Effector CD4-positive, alpha-beta T cell (primary cell): Measurements from ENCODE around the gene LSAMP.
"Not testable (repeated sequence)": the region's sequence is repeated elsewhere in the genome, so short reads cannot be mapped to it uniquely, and the experiment has no call there.

Experiments
- DNase-seq: peaks from one replicate; pipeline ENCODE4 v3.0.0-alpha.2; 2020

Gene LSAMP

GRCh38 chr3:116233711-116234357, 211.5 kb downstream of the LSAMP start:
- DNase-seq = no peak

- DNase-seq = no peak
Measured at GRCh38 chr3:116230431-116231020, 214.8 kb downstream of the LSAMP start.

GRCh38 chr3:116226266-116226665, 219.0 kb downstream of the LSAMP start:
- no peak for DNase-seq

GRCh38 chr3:116216761-116217160, 228.5 kb downstream of the LSAMP start:
- no peak for DNase-seq

- DNase-seq = no peak
Measured at GRCh38 chr3:116211901-116212300, 233.4 kb downstream of the LSAMP start.

GRCh38 chr3:116208830-116209229, 236.5 kb downstream of the LSAMP start:
- not testable (repeated sequence) for DNase-seq

GRCh38 chr3:116200956-116201690, 244.2 kb downstream of the LSAMP start:
- no peak for DNase-seq

- DNase-seq = no peak
Measured at GRCh38 chr3:116199063-116199462, 246.2 kb downstream of the LSAMP start.

GRCh38 chr3:116198087-116198486, 247.2 kb downstream of the LSAMP start:
- no peak for DNase-seq

GRCh38 chr3:116192464-116192863, 252.8 kb downstream of the LSAMP start:
- no peak for DNase-seq

GRCh38 chr3:116191409-116191808, 253.9 kb downstream of the LSAMP start:
- no peak for DNase-seq

GRCh38 chr3:116190095-116190494, 255.2 kb downstream of the LSAMP start:
- no peak for DNase-seq

GRCh38 chr3:116188231-116188785, 257.0 kb downstream of the LSAMP start:
- DNase-seq = no peak

GRCh38 chr3:116186049-116186448, 259.2 kb downstream of the LSAMP start:
- no peak for DNase-seq

GRCh38 chr3:116181159-116181558, 264.1 kb downstream of the LSAMP start:
- DNase-seq = no peak

GRCh38 chr3:116179091-116179490, 266.2 kb downstream of the LSAMP start:
- DNase-seq = no peak

GRCh38 chr3:116176974-116177555, 268.2 kb downstream of the LSAMP start:
- no peak for DNase-seq

GRCh38 chr3:116166121-116166520, 279.2 kb downstream of the LSAMP start:
- DNase-seq = no peak

GRCh38 chr3:116165641-116166040, 279.6 kb downstream of the LSAMP start:
- DNase-seq = no peak

- no peak for DNase-seq
Measured at GRCh38 chr3:116165135-116165534, 280.2 kb downstream of the LSAMP start.

GRCh38 chr3:116164039-116164438, 281.2 kb downstream of the LSAMP start:
- no peak for DNase-seq

- DNase-seq = no peak
Measured at GRCh38 chr3:116161575-116162525, 283.4 kb downstream of the LSAMP start.
